Stimulated activated CD4-positive, alpha-beta T cell treated with anti-CD3 and anti-CD28 coated beads, Interleukin-4, amount 100 ng/mL, for 24 hours (primary cell): ENCODE measurements around the gene FSTL4.

ENCODE experiments used
- DNase-seq: peaks from one replicate; pipeline ENCODE4 v3.0.0-alpha.2; 2020

Gene FSTL4

DNA sequence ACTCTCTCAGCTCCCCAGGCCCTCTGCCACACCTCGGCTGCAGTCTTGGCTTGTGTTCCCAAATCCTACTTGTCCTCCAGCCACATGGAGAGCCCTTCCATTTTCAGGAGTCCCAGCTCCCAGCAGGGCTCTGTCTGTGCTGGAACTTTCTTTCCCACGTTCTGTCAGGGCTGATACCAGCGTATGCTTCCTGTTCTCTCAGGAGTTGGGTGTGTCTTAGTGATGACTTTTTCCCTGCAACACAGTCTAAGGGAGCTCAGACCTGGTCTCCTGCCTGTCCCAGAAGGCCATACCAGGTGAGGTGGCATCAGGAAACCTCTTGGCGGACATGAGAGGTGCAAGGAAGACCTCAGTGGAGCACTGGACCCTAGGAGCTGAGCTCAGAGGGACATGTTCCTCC lies 334.0 kb downstream of the FSTL4 start:
- DNase-seq = no peak

GRCh38 chr5:133277744-133278143 lies 334.6 kb downstream of the FSTL4 start:
- no peak for DNase-seq

DNA sequence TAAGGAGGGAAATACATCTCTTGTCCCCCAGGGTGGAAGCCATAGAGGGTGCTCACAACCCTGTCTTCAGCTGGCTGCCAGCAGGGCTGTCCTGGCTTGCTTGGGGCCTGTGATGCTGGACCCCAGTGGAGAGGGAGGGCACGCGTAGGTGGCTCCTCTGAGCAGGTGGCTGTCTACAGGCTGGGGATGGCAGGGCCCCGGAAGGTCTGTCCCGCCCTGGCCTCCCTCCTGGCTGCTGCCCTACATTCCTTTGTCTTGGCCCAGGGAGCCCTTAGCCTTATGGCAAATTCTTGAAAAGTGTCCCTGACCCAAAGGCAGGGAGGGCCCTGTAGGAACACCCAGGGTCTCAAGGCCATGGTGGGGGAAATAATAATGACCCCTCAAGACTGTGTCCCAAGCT lies 336.2 kb downstream of the FSTL4 start:
- no peak for DNase-seq

DNA sequence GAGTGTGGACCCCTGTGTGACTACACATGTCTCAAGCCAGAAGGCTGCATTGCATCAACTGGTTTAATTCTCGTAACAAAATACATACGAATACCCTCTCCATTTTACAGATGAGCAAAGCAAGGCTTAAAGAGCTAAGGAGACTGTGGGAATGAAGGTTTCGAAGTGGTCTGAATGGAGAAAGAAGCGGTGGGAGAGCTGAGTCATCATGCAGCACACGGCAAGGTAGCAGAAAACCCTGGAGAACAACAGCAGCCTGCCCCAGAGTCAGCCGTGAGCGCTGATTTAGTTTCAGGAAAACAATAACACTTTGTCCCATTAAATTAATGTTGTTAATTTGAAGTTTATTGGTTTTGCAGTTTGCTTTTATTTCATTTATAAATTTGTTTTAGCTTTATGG lies 336.7 kb downstream of the FSTL4 start:
- DNase-seq = no peak

GRCh38 chr5:133274597-133274935 lies 337.8 kb downstream of the FSTL4 start:
- DNase-seq = no peak

DNA sequence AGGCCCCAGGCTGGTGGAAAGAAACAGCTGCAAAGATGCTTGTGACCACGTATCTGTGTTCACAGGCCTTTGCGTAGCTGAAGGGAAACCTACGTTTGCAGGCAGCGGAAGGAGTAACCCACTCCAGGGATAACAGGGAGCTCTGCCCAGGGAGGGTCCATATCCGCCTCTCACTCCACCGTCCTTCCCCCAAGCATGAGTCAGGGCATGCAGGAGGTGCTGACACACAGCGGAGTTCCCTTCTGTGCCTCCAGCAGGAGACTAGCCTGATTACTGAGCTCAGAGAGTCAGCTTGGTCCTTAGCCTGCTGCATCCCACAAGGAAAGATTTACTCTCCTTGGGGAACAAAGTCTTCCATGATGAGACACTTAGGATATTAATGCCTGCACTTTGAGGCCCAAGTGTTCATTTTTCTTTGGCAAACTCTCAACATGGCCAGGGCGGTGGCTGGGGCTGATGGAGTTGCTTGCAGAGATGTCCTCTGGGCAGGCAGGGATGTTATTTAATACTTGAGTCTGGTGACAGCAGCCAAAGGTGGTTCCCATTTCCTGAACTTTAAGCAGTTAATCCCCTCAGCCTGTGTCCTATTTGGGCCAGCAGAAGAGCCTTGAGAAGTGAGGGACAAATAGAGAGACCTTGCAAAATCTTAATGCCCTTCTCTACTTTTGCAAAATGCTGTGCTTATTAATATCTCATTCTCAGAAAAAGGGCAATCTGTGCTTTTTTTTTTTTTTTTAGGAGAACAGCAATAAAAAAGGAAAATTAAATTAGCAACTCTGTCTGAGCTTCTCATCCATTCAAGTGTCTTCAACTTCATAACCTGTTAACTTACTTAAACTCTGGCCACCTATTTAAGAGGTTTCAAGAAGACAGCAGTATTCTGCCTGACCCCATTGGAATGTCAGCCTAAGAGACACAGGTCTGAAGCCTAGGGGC lies 338.4 kb downstream of the FSTL4 start:
- DNase-seq = no peak

DNA sequence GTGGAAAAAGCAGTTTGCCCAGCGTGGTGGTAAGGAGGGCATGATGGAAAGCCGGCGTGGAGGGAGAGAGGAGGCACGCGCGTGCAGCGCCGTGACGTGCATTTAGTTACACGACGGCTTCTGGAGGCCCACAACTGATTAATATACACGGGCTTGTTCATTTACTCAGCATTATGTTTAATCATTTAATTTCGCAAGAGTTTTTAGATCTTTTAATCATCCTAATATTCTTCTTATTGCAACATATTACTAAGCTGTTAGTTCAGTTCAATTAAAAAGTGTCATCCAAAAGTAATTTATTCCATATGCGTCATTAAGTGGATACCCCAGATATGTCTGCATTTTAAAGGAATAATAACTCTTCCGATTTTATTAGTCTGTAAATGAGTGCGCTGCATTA lies 340.0 kb downstream of the FSTL4 start:
- DNase-seq = no peak

DNA sequence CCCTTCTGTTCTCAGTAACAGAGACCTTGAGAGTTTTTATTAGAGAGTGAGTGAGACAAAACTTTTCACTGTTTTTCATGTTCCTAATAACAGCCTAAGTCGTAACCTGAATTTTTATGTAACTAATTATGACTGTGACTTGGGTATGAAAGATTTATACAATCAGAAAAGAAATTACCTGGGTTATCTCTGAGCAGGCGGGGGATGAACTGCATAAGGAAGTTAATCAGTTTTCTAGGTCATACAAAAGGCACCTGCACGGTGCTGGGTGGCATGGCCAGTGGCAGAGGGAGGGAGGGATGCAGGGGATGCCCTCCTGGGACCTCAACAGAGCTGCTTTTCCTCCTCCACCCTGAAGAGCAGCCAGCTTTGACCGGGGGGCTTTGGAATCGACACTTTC lies 340.7 kb downstream of the FSTL4 start:
- DNase-seq = no peak

DNA sequence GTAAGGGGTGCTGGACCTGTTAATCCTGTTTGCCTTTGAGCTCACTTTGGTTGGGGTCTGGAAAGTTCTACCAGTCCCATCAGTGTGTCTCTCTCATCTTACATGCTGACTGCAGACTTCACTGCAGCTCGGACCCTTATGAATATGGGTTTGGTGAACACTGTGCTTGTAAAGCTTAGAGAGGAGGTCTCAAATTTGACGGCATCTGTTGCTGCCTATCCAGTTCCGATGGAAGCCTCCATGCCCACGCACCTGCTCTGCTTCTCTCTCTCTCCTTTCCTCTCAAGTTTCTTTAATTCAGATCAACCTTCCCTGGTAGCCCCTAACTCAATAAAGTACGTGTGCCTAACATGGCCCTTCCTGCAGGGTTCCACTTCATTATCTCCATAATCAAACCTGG lies 342.6 kb downstream of the FSTL4 start:
- DNase-seq = no peak

DNA sequence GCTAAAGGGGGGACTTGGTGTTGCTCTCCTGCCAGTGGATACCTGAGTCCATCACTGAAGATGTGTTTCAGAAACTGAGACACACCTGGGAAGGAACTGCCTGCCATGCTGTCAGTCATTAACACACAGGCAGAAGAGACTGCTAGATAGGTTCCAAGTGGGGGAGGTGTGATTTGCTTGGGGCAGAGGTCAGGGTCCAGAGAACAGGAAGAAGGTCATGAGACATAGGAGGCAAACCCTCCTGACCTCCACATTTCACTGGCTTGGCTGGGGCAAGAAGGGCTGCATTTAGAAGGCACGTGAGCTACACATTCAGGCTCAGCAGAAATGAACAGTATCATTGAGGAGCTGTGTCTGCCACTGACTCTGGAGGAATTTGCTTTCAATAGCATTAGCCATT lies 344.7 kb downstream of the FSTL4 start:
- DNase-seq = no peak

- DNase-seq = no peak
Observed at GRCh38 chr5:133266966-133267365, 345.4 kb downstream of the FSTL4 start.

DNA sequence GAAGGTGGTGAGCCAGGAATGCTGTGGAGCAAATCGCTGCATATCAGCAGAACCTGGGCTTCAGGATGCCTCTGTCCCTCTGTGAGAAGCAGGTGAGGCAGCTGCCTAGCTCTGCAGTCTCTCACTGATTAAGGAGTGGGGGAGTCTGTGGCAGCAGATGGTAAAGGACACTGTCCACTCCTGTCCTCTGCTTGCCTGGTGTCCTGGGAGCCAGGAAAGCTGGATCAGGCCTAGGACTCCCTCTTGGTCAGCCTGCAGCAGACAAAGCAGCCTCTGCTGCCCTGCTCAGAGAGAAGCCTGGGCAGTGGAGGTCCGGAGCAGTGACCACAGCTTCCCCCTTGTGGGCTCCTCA lies 345.8 kb downstream of the FSTL4 start:
- DNase-seq = no peak

DNA sequence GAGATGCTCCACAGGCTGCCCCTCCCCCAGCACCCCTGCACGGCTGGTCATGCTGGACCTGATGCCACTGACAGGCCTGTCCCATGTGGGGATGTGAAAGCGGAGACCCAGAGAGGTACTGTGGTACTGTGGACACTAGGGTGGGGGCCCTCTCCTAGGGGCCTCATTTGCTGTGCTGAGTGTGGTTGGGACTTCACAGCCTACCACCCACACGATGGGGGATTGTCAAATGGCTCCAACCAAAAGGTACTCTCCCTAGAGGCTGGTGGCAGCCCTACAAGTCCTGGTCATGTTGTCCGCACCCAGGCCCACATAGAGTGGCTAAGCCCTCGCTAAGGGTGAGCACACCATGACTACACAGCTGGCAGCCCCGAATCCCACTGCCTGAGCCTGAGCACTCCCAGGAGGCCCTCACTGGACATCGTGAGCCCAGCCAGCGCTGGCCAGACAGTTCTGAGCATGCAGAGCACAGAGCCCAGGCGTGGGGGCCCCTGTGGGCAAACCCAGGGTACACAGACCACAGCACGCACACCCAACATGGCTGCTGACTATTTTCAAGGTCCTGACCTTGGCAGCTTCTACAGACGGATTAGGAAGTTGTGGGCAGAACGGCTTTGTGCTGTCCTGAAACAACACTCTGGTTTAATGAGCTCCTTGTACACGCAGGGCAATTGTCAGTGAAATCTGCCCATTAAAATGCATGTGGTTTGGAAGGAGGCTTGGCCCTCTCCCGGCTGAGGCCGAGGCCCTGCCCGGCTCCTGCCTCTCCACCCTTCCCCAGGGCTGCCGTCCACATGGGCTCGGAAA lies 346.4 kb downstream of the FSTL4 start:
- DNase-seq = no peak

DNA sequence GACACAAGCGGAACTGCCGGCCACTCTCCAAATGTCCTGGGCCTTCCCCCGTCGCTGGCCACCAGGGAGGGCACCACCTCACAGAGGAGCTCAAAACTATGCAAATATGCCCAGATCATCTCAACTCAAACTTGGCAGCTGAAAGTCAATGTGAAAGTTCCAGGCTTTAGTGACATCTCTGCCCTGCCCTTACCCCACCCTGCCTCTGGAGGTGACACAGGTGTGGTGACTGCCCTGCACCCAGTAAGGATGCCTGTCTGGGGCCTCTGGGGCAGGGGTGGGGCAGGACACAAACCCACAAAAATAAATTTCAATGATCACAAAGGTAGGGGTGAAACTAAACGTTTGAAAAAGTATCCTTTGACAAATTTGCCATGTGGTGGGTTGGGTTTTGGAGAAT lies 347.1 kb downstream of the FSTL4 start:
- no peak for DNase-seq

- DNase-seq = no peak
Observed at GRCh38 chr5:133262690-133263089, 349.7 kb downstream of the FSTL4 start.

DNA sequence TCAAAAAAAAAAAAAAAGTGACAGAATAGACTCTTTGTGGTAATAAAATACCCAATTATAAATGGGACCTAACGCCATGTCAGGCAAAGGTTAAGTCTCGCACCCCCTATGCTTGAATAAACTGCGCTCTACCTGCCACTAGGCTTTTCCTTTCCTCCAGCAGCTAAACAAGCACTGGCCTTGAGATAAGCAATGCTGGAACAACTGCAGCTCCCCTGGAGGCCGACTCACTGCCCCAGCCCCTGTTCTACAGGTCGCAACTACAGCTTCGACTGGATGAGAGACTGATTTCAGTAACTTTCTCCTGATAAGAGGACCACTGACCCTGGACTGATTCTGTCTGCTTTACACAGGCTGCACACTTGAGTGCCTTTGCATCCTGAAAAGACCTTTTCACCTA lies 350.3 kb downstream of the FSTL4 start:
- no peak for DNase-seq

DNA sequence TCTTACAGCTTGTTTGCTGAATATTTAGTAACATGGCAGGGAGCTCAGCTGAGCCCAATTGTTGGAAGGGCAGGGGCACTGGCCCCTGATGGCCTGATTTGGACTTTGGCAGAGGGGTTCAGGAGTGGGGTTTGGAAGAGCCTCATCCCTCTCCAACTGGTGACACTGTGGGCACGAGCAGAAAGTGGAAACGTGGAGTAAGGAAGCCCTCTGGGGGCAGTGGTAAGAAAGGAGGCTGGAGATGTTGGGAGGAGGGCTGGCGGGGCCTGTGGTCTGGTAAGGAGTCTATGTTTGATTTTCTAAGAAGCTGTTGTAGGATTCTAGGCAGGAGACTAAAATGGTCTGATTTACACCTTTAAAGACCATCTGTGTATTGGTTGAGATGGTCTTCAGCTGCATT lies 351.6 kb downstream of the FSTL4 start:
- DNase-seq = no peak

DNA sequence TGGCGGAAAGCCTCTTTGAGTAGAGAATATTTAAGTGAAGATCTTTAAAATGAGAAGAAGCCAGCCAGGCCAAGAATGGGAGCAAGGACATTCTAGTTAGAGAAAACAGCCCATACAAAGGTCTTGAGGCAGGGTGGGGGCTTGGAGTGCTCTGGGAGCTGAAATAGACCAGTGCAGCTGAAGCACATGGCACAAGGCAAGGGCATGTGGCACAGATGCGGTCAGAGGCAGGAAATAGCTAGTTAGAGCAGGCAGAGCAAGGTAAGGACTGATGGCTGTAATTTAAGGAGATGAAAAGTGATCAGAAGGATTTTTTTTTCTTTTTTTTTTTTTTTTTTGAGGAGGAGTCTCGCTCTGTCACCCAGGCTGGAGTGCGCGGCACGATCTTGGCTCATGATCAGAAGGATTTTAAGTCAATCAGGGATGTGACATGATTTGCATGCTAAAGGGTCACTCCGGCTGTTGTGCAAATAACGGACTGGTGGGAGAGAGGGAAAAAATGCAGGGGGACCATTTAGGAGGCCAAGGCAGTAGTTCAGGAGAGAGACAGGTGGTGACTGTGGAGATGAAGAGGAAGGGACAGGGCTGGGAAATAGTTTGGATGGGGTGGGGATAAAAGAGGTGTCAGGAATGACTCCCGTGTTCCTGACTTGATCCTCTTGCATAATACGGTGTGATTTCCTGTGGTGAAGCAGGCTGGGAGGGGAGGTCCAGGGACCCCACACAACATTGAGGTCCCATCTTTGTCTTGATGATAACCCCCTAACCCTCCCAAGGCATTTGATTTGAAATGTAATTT lies 352.9 kb downstream of the FSTL4 start:
- DNase-seq = no peak

GRCh38 chr5:133257977-133258376 lies 354.4 kb downstream of the FSTL4 start:
- no peak for DNase-seq

GRCh38 chr5:133256276-133256675 lies 356.1 kb downstream of the FSTL4 start:
- no peak for DNase-seq

- no peak for DNase-seq
Observed at GRCh38 chr5:133254803-133255202, 357.5 kb downstream of the FSTL4 start.

DNA sequence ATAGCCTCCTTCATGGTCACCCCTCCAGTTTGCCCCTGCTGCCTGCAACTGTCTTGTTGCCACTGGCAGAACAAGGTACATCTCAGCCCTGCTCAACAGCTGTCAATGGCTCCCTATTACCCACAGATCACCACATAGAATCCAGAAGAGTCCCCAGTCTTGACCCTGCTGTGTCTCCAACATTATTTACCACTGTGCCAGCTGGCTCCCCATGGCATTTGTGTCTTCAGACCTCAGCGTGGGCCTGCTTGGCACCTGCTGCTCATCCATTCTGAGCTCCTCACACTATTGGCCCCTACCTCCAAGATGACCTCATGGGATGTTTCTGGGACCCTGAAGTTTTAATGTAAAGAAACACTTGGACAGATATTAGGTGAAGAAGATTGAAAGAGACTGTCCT lies 358.7 kb downstream of the FSTL4 start:
- DNase-seq = no peak

DNA sequence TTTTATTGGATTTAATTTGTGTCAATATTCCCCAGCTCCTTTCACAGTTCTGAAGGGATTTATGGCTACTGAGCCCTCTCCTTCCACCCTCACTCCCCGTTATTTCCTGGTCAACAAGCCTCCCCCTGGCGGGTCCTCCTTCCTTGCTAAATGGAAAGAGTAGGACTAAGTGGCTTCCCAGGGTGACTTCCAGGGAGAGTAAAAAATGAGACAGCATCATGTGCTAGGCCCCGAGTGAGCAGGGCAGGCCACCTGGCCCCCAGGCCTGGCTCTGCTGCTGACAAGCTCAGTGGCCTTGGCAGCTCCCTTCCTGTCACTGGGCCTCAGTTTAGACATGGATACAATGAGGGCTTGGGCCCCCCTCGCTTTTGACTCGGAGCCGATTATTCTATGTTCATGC lies 359.3 kb downstream of the FSTL4 start:
- DNase-seq = no peak

GRCh38 chr5:133252133-133252480 lies 360.2 kb downstream of the FSTL4 start:
- DNase-seq = no peak
